Measurements from ENCODE around the gene BIRC5.

The BIRC5 gene

DNA sequence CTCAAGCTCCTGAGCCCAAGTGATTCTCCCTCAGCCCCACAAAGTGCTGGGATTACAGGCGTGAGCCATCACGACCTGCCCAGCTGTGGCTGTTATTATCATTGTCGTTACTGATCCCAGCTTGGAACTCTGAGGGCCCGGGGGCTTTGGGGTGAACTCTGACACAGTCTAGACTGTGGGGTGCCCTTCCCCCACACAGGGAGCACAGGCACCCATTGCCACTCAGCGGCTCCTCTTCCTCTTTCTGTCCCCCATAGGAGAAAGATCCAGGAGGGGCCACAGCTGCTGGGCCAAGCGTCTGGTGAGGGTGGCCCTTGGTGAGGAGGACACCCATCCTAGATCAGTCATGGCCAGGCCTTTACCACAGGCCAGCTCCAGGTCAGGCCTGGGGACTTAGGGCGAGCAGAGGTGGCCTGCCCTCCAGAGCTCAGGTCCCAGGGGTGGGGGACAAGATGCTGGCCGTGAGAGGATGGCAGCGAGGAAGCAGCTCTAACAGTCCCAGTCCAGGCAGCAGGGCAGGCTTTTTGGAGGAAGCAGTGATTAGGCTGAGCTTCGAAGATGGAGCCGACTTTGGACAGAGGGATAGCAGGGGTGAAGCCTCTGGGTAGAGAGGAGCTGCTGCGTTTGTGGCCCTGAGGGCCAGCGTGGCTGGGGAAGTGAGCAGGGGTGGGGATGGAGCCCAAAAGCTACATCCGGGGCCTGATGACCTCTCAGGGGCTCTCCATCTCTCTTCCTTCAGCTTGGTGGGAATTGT is 42.1 kb downstream of the BIRC5 start:
- H3K27me3 ChIP-seq (ENCODE audit: control insufficient read depth, insufficient read depth, low read length) = peaks cover 10% of the 10 kb centered on the region
- H3K4me1 ChIP-seq (ENCODE audit: control insufficient read depth, insufficient read depth, low read length) = peaks cover 8% of the 10 kb centered on the region
- H3K9ac ChIP-seq (ENCODE audit: low read depth, low read length) = no peak overlapping the region
- no peaks in the 10 kb centered on the region for H3K9me3 ChIP-seq (replicated peaks; ENCODE audit: low read length)
- H3K4me3 ChIP-seq (ENCODE audit: low read length) = no peak overlapping the region
- H3K4me2 ChIP-seq (ENCODE audit: low read length) = no peak overlapping the region
- no peaks in the 10 kb centered on the region for H3K36me3 ChIP-seq (ENCODE audit: insufficient read depth, low read length)

DNA sequence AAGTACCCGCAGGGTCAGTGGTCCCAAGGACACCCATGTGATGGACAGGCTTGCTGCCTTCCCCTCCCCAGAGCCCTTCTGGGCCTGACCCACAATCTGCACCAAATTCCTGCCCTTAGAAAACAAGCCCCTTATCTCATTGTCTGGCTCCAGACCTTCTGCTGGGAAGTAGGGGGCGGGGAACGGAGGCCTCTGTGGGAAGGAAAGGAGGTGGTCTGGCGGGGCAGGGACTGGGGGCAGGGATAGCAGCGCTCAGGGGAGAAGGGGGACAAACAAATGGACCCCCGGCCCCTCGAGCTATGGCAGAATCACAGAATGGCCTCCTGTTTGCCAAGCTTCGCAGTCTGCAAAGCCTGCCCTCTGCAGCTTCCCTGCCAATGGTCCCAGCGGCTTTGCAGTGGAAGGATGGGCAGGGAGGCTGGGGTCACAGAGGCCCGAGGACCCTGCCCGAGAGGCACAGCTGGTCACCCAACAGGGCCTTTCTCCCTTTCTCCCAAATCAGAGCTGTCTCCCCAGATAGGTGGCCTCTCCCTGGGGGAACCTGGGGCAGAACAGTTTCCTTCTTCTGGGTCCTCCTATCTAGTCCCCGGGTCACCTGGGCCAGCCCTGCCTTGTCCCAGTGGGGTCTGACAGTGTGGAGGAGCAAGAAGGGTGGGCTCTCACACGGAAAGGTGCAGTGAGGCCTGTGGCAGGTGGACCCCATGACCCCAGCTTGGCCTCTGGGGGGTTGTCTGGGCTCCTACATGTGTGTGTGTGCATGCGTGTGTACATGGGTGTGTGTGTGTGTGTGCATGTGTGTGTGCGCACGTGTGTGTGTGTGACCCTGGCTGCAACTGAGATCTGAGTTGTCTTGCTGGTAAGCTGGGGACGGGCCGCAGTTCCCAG is 42.9 kb downstream of the BIRC5 start:
- no peak overlapping the region for H3K4me2 ChIP-seq (ENCODE audit: low read length)
- H3K4me1 ChIP-seq (ENCODE audit: control insufficient read depth, insufficient read depth, low read length) = peaks cover 4% of the 10 kb centered on the region
- H3K4me3 ChIP-seq (ENCODE audit: low read length) = no peak overlapping the region

GRCh38 chr17:78257810-78258322 is 43.8 kb downstream of the BIRC5 start:
- Histone ChIP-seq H3K4me3 (ENCODE audit: low read length) (no peak overlapping the region), H3K4me1 (ENCODE audit: control insufficient read depth, insufficient read depth, low read length) (peaks cover 4% of the 10 kb centered on the region), H3K36me3 (ENCODE audit: insufficient read depth, low read length) (no peaks in the 10 kb centered on the region), H3K4me2 (ENCODE audit: low read length) (no peak overlapping the region), H3K9ac (ENCODE audit: low read depth, low read length) (no peak overlapping the region), H3K9me3 (replicated peaks; ENCODE audit: low read length) (no peaks in the 10 kb centered on the region), H3K27me3 (ENCODE audit: control insufficient read depth, insufficient read depth, low read length) (peaks cover 10% of the 10 kb centered on the region)

More for the DNA sequence above, 42.9 kb downstream of the BIRC5 start:
- H3K36me3 ChIP-seq (ENCODE audit: insufficient read depth, low read length) = no peaks in the 10 kb centered on the region
- no peak overlapping the region for H3K9ac ChIP-seq (ENCODE audit: low read depth, low read length)
- H3K27me3 ChIP-seq (ENCODE audit: control insufficient read depth, insufficient read depth, low read length) = peaks cover 10% of the 10 kb centered on the region
- H3K9me3 ChIP-seq (replicated peaks; ENCODE audit: low read length) = no peaks in the 10 kb centered on the region

DNA sequence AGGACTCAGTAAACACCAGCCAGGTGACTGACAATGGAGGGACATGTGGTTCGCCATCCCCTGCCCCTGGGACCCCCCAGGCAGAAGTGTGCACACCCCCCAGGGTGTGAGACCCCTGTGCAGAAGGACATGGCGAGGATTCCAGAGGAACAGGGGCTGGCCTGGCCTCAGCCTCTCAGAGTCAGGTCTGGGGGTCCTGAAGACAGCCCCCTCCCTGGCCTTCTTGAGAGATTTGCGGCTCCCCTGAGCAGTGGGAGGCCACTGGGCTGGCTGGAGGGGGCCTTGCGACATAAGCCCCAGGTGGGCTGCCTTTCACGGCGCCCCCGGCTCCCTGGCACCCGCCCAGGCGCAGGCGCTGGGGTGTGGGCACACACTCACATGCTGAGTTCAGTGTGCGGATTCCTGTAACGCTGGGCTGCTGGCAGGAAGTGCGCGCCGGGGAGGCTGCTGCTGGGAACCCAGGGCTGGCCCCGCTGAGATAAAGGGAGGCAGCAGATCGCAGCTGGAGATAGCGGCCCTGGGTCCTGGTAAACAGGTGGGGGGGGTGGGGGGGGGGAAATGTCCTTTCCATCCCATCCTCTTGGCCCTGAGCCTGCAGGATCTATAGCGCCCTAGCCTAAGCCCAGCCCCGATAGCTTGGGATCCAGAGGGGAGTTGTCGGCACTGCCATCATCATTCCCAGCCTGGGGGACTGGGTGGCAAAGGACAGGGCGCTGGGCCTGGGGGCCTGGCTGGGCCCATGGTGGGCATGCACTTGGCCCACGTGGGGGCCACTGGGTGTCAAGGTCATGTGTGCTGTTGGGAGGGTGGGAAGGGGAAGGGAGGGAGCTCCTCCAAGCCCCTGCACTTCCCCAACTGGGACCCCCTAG is 44.5 kb downstream of the BIRC5 start:
- Histone ChIP-seq H3K4me3 (ENCODE audit: low read length) (no peak overlapping the region), H3K4me1 (ENCODE audit: control insufficient read depth, insufficient read depth, low read length) (peaks cover 4% of the 10 kb centered on the region)

DNA sequence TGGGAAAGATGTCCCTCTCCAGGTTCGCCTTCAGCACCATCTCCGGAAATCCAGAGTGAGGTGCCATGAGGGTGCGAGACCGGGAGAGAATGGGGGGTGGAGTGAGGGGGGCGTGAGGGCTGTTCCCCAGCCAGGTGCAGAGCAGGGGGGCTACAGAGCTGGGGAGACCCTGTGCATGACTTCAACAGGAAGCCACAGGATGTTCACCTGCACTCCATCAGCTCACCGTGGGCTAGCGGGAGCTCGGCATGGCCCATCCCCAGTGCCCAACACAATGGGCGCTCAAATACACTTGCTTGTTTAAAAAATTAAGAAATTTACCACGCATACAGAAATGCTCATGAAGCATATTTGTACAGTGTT is 45.1 kb downstream of the BIRC5 start:
- Histone ChIP-seq H3K9ac (ENCODE audit: low read depth, low read length) (no peak overlapping the region), H3K4me3 (ENCODE audit: low read length) (no peak overlapping the region), H3K4me1 (ENCODE audit: control insufficient read depth, insufficient read depth, low read length) (no peaks in the 10 kb centered on the region), H3K4me2 (ENCODE audit: low read length) (no peak overlapping the region), H3K9me3 (replicated peaks; ENCODE audit: low read length) (no peaks in the 10 kb centered on the region), H3K36me3 (ENCODE audit: insufficient read depth, low read length) (no peaks in the 10 kb centered on the region), H3K27me3 (ENCODE audit: control insufficient read depth, insufficient read depth, low read length) (peaks cover 14% of the 10 kb centered on the region)

More for the DNA sequence above, 44.5 kb downstream of the BIRC5 start:
- Histone ChIP-seq H3K4me2 (ENCODE audit: low read length) (no peak overlapping the region), H3K27me3 (ENCODE audit: control insufficient read depth, insufficient read depth, low read length) (peaks cover 14% of the 10 kb centered on the region), H3K9me3 (replicated peaks; ENCODE audit: low read length) (no peaks in the 10 kb centered on the region), H3K9ac (ENCODE audit: low read depth, low read length) (no peak overlapping the region), H3K36me3 (ENCODE audit: insufficient read depth, low read length) (no peaks in the 10 kb centered on the region)

- H3K9ac ChIP-seq (ENCODE audit: low read depth, low read length) = no peak overlapping the region
- H3K4me3 ChIP-seq (ENCODE audit: low read length) = no peak overlapping the region
- H3K4me2 ChIP-seq (ENCODE audit: low read length) = no peak overlapping the region
- no peaks in the 10 kb centered on the region for H3K9me3 ChIP-seq (replicated peaks; ENCODE audit: low read length)
- H3K36me3 ChIP-seq (ENCODE audit: insufficient read depth, low read length) = no peaks in the 10 kb centered on the region
- peaks cover 13% of the 10 kb centered on the region for H3K27me3 ChIP-seq (ENCODE audit: control insufficient read depth, insufficient read depth, low read length)
- no peaks in the 10 kb centered on the region for H3K4me1 ChIP-seq (ENCODE audit: control insufficient read depth, insufficient read depth, low read length)
These were observed 49.1 kb downstream of the BIRC5 start for GRCh38 chr17:78263063-78263735.

GRCh38 chr17:78263736-78264340 is 49.8 kb downstream of the BIRC5 start:
- Histone ChIP-seq H3K4me1 (ENCODE audit: control insufficient read depth, insufficient read depth, low read length) (no peaks in the 10 kb centered on the region), H3K36me3 (ENCODE audit: insufficient read depth, low read length) (no peaks in the 10 kb centered on the region), H3K9ac (ENCODE audit: low read depth, low read length) (no peak overlapping the region), H3K4me3 (ENCODE audit: low read length) (no peak overlapping the region), H3K27me3 (ENCODE audit: control insufficient read depth, insufficient read depth, low read length) (peaks cover 19% of the 10 kb centered on the region), H3K9me3 (replicated peaks; ENCODE audit: low read length) (no peaks in the 10 kb centered on the region), H3K4me2 (ENCODE audit: low read length) (no peak overlapping the region)

DNA sequence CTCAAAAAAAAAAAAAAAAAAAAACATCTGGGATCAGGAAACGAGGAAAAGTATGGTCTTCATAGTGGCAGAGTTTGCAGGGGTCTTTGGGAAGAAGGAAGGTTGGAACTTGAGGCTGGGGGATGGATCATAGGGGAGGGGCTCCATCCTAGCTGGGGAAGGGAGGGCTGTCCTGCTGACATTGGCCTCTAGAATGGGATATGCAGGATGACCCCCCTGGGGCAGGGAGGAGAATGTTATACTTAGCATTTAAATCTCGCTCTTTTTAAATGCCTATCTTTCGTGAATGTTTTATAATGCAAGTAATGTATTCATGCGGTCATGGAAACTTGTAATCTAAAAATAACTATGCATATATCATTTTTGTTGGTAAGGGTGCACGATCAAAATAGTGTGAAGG is 50.5 kb downstream of the BIRC5 start:
- H3K27me3 ChIP-seq (ENCODE audit: control insufficient read depth, insufficient read depth, low read length) = peaks cover 27% of the 10 kb centered on the region
- H3K9ac ChIP-seq (ENCODE audit: low read depth, low read length) = no peak overlapping the region
- no peaks in the 10 kb centered on the region for H3K9me3 ChIP-seq (replicated peaks; ENCODE audit: low read length)
- no peak overlapping the region for H3K4me2 ChIP-seq (ENCODE audit: low read length)
- no peaks in the 10 kb centered on the region for H3K4me1 ChIP-seq (ENCODE audit: control insufficient read depth, insufficient read depth, low read length)
- no peaks in the 10 kb centered on the region for H3K36me3 ChIP-seq (ENCODE audit: insufficient read depth, low read length)
- no peak overlapping the region for H3K4me3 ChIP-seq (ENCODE audit: low read length)

- peaks cover 32% of the 10 kb centered on the region for H3K27me3 ChIP-seq (ENCODE audit: control insufficient read depth, insufficient read depth, low read length)
- H3K4me1 ChIP-seq (ENCODE audit: control insufficient read depth, insufficient read depth, low read length) = no peaks in the 10 kb centered on the region
- H3K4me3 ChIP-seq (ENCODE audit: low read length) = no peak overlapping the region
- H3K9ac ChIP-seq (ENCODE audit: low read depth, low read length) = no peak overlapping the region
- H3K9me3 ChIP-seq (replicated peaks; ENCODE audit: low read length) = no peaks in the 10 kb centered on the region
- H3K36me3 ChIP-seq (ENCODE audit: insufficient read depth, low read length) = no peaks in the 10 kb centered on the region
- no peak overlapping the region for H3K4me2 ChIP-seq (ENCODE audit: low read length)
These were observed 51.1 kb downstream of the BIRC5 start for GRCh38 chr17:78265121-78265520.

DNA sequence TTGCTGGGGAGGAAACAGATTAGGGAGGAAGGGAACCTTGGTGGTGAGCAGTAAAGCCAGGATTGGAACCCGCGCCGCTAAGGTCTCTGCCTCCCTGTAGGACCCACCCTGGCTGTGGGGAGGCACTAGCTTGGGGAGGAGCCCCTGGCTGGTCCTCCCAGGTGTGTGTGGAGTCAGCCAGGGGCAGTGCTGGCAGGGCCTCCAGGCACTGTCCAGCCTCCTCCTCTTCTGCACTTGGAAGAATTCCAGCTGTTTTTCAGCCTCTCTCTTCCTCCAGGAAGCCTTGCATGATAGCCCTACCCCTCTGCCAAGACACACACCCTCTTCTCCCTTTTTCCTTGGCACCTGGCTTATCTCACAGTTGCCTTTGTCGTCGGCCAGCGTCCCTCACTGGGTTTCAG is 52.2 kb downstream of the BIRC5 start:
- Histone ChIP-seq H3K9me3 (replicated peaks; ENCODE audit: low read length) (no peaks in the 10 kb centered on the region), H3K9ac (ENCODE audit: low read depth, low read length) (no peak overlapping the region), H3K27me3 (ENCODE audit: control insufficient read depth, insufficient read depth, low read length) (peaks cover 39% of the 10 kb centered on the region), H3K4me1 (ENCODE audit: control insufficient read depth, insufficient read depth, low read length) (no peaks in the 10 kb centered on the region), H3K36me3 (ENCODE audit: insufficient read depth, low read length) (no peaks in the 10 kb centered on the region), H3K4me2 (ENCODE audit: low read length) (no peak overlapping the region), H3K4me3 (ENCODE audit: low read length) (no peak overlapping the region)

All from skeletal muscle satellite cell (primary cell).